ENCODE results near the gene NACC2.
"Not testable (repeated sequence)": the region's sequence is repeated elsewhere in the genome, so short reads cannot be mapped to it uniquely, and the experiment has no call there.

Gene NACC2

DNA sequence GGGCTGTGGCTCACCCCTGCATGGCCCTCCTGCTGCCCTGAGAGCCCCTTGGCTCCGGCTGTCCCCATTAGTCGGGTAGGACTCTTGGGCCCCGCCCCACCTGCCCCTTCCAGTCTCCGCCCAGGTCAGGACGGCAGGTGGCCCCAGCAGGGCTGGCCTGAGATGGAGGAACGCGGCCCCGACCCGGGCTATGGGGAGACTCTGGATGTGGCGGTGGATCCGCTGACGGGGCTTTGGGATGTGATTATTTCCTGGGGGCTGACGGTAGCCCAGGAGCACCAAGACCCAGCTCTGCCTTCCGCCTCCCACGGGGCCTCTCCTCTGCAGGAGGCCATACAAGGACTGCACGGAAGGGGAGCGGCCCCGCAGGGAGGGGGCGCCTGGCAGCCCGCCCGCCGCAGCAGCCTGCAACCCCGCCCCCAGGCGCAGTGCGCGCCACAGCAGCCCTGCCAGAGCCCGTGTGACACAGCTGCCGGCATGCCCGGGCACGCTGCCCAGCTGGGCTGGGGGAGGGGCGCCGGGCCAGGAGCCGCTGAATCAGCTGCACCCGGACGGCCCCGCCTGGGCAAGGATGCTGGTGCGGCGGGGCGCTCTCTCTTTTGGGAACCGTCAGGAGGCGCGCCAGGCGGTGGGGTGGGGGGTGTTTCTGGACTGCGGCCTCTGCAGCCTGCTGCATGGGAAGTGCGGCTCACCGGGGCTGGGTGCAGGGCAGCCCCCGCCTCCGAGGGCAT, 14.4 kb upstream of the NACC2 start:
- DNase-seq: peak; percentile 92

GRCh38 chr9:136108648-136109266, 13.7 kb upstream of the NACC2 start:
- no peak for DNase-seq

GRCh38 chr9:136107953-136108647, 13.0 kb upstream of the NACC2 start:
- DNase-seq: peak; percentile 23

- no peak for DNase-seq
Measured at GRCh38 chr9:136107155-136107952, 12.3 kb upstream of the NACC2 start.

DNA sequence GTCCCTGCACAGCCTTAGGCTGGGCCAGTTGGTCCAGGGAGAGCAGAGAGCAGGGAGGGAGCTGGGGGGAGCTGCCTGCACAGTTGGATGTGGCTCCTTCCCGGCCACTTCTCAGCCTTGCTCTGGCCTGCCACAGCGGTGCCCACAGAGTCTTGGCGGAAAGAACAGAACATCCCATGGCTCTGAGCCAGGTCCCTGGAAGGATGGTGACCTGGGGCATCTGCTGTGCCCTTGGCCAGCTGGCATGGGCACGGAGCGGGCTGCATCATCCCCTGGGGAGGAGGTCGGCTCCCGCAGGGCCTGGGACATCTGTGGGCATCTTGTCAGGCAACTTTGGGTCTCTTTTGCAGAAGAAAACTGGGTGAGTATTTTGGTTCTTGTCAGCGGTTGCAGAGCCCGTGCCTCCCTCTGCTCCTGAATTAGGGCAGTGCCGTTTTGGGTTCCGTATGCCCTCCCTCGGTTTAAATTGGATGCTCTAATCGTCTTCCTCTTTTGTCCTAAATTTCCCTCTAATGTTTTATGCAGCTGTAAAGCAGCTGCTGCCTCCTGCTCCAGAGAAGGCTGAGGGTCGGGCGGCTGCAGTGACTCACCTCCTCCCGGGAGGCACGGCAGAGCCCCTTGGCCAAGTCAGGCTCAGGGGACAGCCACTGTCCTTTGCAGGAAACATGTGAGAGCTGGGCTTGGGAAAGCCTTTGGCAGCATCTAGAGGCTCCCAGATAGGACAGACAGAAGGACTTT, 10.5 kb upstream of the NACC2 start:
- peak; percentile 34 for DNase-seq

DNA sequence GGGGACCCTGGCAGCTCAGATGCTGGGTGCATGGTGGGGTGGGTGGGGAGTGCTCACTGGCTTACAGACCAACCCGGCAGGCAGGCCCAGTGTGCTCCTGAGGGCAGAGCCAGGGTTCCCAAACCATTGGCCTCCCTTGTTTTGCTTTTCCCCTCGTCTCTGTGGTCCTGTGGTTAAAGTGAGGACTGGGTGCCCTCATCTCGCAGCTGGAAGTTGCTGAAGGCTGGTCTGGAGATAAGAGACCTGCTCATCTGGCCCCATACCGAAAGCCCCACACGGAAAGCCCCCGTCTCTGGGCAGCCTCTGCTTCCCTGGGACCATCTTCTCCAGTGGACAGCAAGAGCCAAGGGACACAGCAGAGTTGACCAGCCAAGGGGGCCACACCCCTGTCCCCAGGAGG, 9.8 kb upstream of the NACC2 start:
- no peak for DNase-seq

GRCh38 chr9:136104488-136104800, 9.4 kb upstream of the NACC2 start:
- DNase-seq: no peak

DNA sequence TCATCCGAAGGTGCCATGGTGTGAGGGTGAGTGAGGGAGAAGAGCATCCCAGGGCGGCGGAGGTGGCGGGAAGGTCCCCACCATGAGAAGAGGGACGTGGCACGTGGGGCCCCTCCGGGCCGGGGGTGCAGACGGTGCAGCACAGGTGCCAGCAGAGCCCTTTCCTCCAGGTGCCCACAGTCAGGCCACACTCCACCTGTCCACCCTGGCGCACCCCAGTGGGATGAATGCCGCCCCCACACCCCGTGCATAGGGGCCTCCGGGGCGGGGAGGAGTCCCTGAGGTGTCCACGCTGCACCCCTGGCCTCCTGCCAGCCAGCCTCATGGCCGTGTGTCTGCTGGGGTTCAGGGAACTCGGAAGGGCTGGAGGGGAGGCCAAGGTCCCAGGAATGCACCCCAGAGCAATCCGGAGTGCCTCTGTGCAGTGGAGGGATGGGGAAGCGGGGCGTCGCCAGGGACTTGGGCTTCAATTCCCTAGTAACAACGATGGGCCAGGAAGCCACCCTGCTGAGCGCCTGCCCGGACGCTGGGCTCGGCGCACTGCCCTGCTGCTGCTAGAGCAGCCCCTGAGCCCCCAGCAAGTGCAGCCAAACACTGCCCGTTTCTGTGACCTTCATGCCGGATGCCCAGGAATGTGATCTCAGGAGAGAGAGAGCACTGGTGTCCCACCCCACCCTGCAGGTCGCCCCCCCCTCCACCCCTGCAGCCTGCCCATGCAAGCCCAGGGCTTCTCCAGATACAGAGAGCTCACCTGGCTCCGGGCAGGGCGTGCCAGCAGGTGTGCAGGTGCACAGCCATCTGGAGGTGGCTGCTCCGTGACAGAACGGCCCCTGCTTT, 8.8 kb upstream of the NACC2 start:
- DNase-seq: no peak

GRCh38 chr9:136101615-136102074, 6.6 kb upstream of the NACC2 start:
- DNase-seq: not testable (repeated sequence)

- no peak for DNase-seq
Measured at GRCh38 chr9:136100700-136101614, 5.9 kb upstream of the NACC2 start.

GRCh38 chr9:136099542-136099941, 4.5 kb upstream of the NACC2 start:
- no peak for DNase-seq

GRCh38 chr9:136098844-136099243, 3.8 kb upstream of the NACC2 start:
- peak; percentile 16 for DNase-seq

DNA sequence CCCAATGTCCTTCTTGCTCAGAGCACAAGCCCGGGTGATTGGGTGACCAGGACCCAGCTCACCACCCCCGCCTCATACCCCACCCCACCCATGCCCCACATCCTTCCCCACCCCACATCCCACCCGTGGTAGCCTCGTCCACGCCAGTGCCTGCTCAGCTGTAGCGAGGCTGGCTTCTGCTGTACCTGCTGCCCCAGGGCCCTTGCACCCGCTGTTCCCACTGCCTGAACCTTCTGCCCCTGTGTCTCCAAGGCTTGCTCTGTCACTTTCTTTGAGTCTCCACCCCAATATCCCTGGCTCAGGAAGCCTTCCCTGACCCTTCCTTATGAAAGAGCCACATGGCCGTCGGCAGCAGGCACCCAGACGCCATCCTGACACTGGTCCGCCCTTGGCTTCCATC, 3.1 kb upstream of the NACC2 start:
- DNase-seq: no peak

GRCh38 chr9:136096505-136097001, 1.5 kb upstream of the NACC2 start:
- DNase-seq: no peak

DNA sequence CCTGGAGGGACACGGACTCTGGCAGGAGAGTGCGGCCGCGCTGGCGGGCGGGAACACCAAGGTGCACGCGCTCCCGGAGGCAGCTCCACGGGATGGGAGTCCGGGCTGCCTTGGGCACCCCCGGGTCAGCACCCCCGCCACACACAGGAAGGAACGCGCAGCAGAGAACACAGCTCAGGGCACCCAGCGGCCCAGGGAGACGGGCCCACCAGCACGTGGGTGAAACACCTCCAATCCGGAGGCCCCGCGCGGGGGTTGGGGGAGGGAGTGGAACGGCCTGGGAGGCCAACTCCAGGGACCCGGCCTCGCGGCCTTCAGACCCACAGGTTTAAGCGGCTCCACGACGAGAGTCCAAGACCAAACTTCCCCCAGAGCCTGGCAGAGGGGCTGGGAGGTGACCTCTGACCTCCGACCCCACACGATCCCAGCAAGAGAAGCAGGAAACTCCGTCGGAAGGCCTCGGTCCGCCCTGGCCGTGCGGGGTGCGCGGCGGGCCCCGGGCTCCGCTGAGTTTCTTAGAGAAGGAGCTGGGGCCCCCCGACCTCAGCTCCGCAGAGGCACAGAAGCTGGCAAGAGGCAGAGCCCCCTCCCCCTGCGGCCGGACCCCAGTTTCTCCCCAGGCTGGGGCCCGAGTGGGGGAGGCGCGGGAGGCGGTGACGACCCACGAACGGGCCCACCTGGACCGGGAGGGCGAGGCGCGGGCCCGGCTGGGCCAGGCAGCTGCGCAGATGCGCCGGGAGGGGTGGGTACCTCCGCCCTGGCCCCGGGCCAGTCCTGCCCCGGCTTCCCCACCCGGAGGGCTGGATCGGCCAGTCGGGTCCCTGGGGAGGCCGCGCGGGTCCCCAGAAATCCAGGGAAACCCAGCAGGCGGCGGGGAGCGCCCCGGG, 851 bp downstream of the NACC2 start:
- DNase-seq: peak; percentile 62

- DNase-seq: no peak
Measured at GRCh38 chr9:136093346-136093986, 1.6 kb downstream of the NACC2 start.

- no peak for DNase-seq
Measured at GRCh38 chr9:136092741-136093140, 2.3 kb downstream of the NACC2 start.

DNA sequence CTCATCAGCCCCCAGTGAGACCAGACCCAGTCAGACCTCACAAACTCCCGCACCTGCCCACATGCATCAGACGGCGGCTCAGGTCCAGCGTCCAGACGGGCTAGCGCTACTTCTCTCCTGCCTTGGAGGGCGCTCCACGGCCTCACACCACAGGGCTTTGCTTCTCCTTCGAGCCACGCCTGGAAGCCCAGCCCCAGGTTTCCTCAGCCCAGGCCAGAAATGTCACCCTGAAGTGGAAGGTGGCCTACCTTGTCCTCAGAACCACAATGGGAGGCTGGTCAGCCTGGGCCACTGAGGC, 2.8 kb downstream of the NACC2 start:
- no peak for DNase-seq

All from suppressor macrophage treated with lipopolysaccharide for 4 hours (primary cell).